CD4-positive, alpha-beta T cell (primary cell): ENCODE data around the gene CCDC175. TPM values are rescaled to one million over a fixed set of nuclear protein-coding genes. Genes with fewer than 3 reads are reported as not detected.

Experiments
- ATAC-seq: fragments of 200-7000 bp; cut with Tn5 transposase; one replicate; pipeline ENCODE4 v1.10.0; 2022; ENCODE audit warnings: mild to moderate bottlenecking; ENCODE audit not compliant: poor library complexity
- CTCF ChIA-PET: fragments of 350-600 bp; sonication (Branson Sonifier 250); formaldehyde crosslinking; loops from one replicate; lab custom pipeline; 2021; ENCODE audit warnings: antibody characterized with exemption, inconsistent platforms; lab: Charles Lee
- POLR2A ChIA-PET: fragments of 350-600 bp; sonication (Branson Sonifier 250); formaldehyde crosslinking; loops from one replicate; lab custom pipeline; 2021; ENCODE audit warnings: antibody characterized with exemption, inconsistent platforms; lab: Charles Lee
- DNase-seq, 14 experiments: peaks; one replicate each; pipeline ENCODE4 v3.0.0-alpha.2; 2013 to 2020; ENCODE audit warnings: mixed read lengths in 2 of 14
- H3K27ac ChIP-seq, 2 donors: one replicate each; pipeline versions ENCODE4 v1.5.1 to v1.7.0; 2013; ENCODE audit warnings: low read length in 2 of 2, low read depth in 1 of 2, mild to moderate bottlenecking in 1 of 2
- H3K27me3 ChIP-seq, 2 experiments: 1 replicate in 1 of 2; 2 replicates in 1 of 2; pipeline versions ENCODE4 v1.6.1 to v1.7.0; 2013; ENCODE audit warnings: low read length in 2 of 2, control low read depth in 1 of 2, mild to moderate bottlenecking in 1 of 2, moderate library complexity in 1 of 2; ENCODE audit not compliant: insufficient read depth in 2 of 2, control insufficient read depth in 1 of 2
- H3K36me3 ChIP-seq: one replicate; pipeline ENCODE4 v1.6.1; 2013; ENCODE audit warnings: low read length, control low read depth; ENCODE audit not compliant: insufficient read depth
- H3K4me1 ChIP-seq: one replicate; pipeline ENCODE4 v1.6.1; 2013; ENCODE audit warnings: low read length, control low read depth; ENCODE audit not compliant: insufficient read depth
- H3K4me3 ChIP-seq: one replicate; pipeline ENCODE4 v1.5.1; 2013; ENCODE audit warnings: mild to moderate bottlenecking, low read length, moderate library complexity
- H3K9me3 ChIP-seq, 2 experiments: 1 replicate in 1 of 2; 2 replicates in 1 of 2; pipeline versions ENCODE4 v1.6.1 to v1.7.0; 2013; ENCODE audit warnings: low read length in 2 of 2, mild to moderate bottlenecking in 2 of 2, control low read depth in 1 of 2, moderate library complexity in 1 of 2; ENCODE audit not compliant: control insufficient read depth in 1 of 2, insufficient read depth in 1 of 2
- H3K27ac Mint-ChIP-seq: one replicate; pipeline ENCODE4 v1.8.0; 2020; ENCODE audit warnings: mixed read lengths
- H3K27me3 Mint-ChIP-seq: one replicate; pipeline ENCODE4 v1.8.0; 2021; ENCODE audit warnings: mixed read lengths
- H3K36me3 Mint-ChIP-seq: one replicate; pipeline ENCODE4 v1.8.0; 2021; ENCODE audit warnings: low read depth, mixed read lengths
- H3K4me1 Mint-ChIP-seq: one replicate; pipeline ENCODE4 v1.8.0; 2021; ENCODE audit warnings: low read depth, mixed read lengths
- H3K4me3 Mint-ChIP-seq: one replicate; pipeline ENCODE4 v1.8.0; 2020; ENCODE audit warnings: mild to moderate bottlenecking, mixed read lengths
- H3K9me3 Mint-ChIP-seq: one replicate; pipeline ENCODE4 v1.8.0; 2020; ENCODE audit warnings: mixed read lengths
- CTCF ChIP-seq: fragments of 200-600 bp; IDR thresholded peaks from one replicate; pipeline ENCODE4 v1.8.0; 2022; ENCODE audit warnings: antibody characterized with exemption, mild to moderate bottlenecking
- intact Hi-C, 2 experiments: fragments of 100-400 bp; cut with DNase I in 1 of 2; cut with micrococcal nuclease in 1 of 2; formaldehyde crosslinking; loops; one replicate each; pipeline versions ENCODE4 v1.15.1 to v1.9.0; 2023 to 2025; cut with DNase I, micrococcal nuclease
- total RNA-seq, 174 experiments: library from RNA in 2 of 174; stranded (reverse) in 2 of 174; gene quantifications; one replicate each; pipeline ENCODE4 v1.2.3 and lab custom pipeline; 2021 to 2026

CCDC175 gene
- total RNA-seq, 2 experiments from 2014 or later: not detected

GRCh38 chr14:59566296-59566695, 10.3 kb downstream of the CCDC175 start:
- Histone ChIP-seq H3K9me3 (no peaks in the 10 kb centered on the region), H3K4me1 (no peaks in the 10 kb centered on the region), H3K27ac (no peak overlapping the region), H3K4me3 (no peak overlapping the region), H3K36me3 (no peaks in the 10 kb centered on the region), H3K27me3 (peaks cover 0 to 20% of the 10 kb centered on the region in 2 experiments)
- TF ChIP-seq CTCF: no peak
- DNase-seq (no peak), ATAC-seq (no peak)
- Mint-ChIP-seq H3K27ac (no peak overlapping the region), H3K4me1 (no peaks in the 10 kb centered on the region), H3K36me3 (no peaks in the 10 kb centered on the region), H3K4me3 (no peak overlapping the region), H3K9me3 (no peaks in the 10 kb centered on the region), H3K27me3 (peaks cover 37% of the 10 kb centered on the region)
- POLR2A ChIA-PET: no interaction called here
- intact Hi-C loops: no loop called here
- CTCF ChIA-PET: interaction anchor here (2.0 kb wide), 1 partner anchor 11 kb away, joined by 10 read pairs; the partner anchor contains the start of gene CCDC175

- H3K4me1 ChIP-seq: no peaks in the 10 kb centered on the region
- H3K4me3 ChIP-seq: no peak overlapping the region
- H3K4me3 Mint-ChIP-seq: no peak overlapping the region
- no peaks in the 10 kb centered on the region for H3K4me1 Mint-ChIP-seq
- no peak overlapping the region for H3K27ac Mint-ChIP-seq
- no peaks in the 10 kb centered on the region for H3K36me3 Mint-ChIP-seq
- intact Hi-C loops: no loop called here
- H3K27me3 ChIP-seq: peaks cover 0 to 20% of the 10 kb centered on the region in 2 experiments
- no peaks in the 10 kb centered on the region for H3K36me3 ChIP-seq
- no peaks in the 10 kb centered on the region for H3K9me3 Mint-ChIP-seq
- CTCF ChIA-PET: interaction anchor here (2.0 kb wide), 1 partner anchor 12 kb away, joined by 10 read pairs; the partner anchor contains the start of gene CCDC175
- POLR2A ChIA-PET: no interaction called here
- no peaks in the 10 kb centered on the region for H3K9me3 ChIP-seq
- H3K27me3 Mint-ChIP-seq: peaks cover 33% of the 10 kb centered on the region
- DNase-seq: no peak
- TF ChIP-seq CTCF: no peak
- H3K27ac ChIP-seq: no peak overlapping the region
- no peak for ATAC-seq
Observed at GRCh38 chr14:59565087-59565486, 11.5 kb downstream of the CCDC175 start.

- ChIA-PET POLR2A (no interaction called here), CTCF (interaction anchor here (1.2 kb wide), 1 partner anchor 12 kb away, joined by 4 read pairs; the partner anchor contains the start of gene CCDC175)
- Histone ChIP-seq H3K36me3 (no peaks in the 10 kb centered on the region), H3K27ac (no peak overlapping the region), H3K9me3 (no peaks in the 10 kb centered on the region), H3K27me3 (peaks cover 0 to 20% of the 10 kb centered on the region in 2 experiments), H3K4me1 (no peaks in the 10 kb centered on the region), H3K4me3 (no peak overlapping the region)
- DNase-seq (no peak), ATAC-seq (no peak)
- Mint-ChIP-seq H3K4me1 (no peaks in the 10 kb centered on the region), H3K36me3 (no peaks in the 10 kb centered on the region), H3K4me3 (no peak overlapping the region), H3K27ac (no peak overlapping the region), H3K9me3 (no peaks in the 10 kb centered on the region), H3K27me3 (peaks cover 25% of the 10 kb centered on the region)
- no peak for TF ChIP-seq CTCF
- intact Hi-C loops: no loop called here
Observed at GRCh38 chr14:59564366-59564765, 12.2 kb downstream of the CCDC175 start.
